Measurements from ENCODE around the gene TEX38. TPM values are rescaled to one million over a fixed set of nuclear protein-coding genes. Genes with fewer than 3 reads are reported as not detected.
"Not testable (repeated sequence)": the region's sequence is repeated elsewhere in the genome, so short reads cannot be mapped to it uniquely, and the experiment has no call there.

TEX38 gene
- total RNA-seq, 1 donor from 2014 or later = not detected

DNA sequence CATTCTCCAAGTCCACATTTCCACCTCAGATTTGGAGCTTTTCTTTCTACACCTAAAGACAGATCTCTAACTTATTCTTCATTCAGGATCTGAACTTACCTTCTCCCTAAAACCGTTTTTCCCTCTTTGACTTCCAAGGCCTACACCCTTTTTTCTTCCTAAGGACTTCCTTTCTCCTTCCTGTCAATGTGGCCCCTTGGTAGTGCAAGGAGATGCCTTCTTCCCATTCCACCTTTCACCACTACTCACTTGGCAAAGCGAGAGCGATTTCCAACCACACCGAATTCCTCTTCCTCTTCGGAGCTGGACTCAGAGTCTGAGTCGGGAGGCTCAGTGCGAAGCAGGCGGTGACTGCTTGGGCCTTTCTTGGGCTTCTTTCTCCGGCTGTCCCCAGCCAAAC, 46.0 kb downstream of the TEX38 start:
- no peak for DNase-seq
- intact Hi-C loops (cut with micrococcal nuclease) = loop anchor here (10.0 kb wide), 1 partner anchor 103 kb away; the partner anchor contains the start of gene MOB3C
- ATAC-seq = no peak

GRCh38 chr1:46718340-46718726, 46.7 kb downstream of the TEX38 start:
- intact Hi-C loops (cut with micrococcal nuclease) = loop anchor here (10.0 kb wide), 1 partner anchor 104 kb away; the partner anchor contains the start of gene MOB3C
- ATAC-seq = peak; percentile 19

DNA sequence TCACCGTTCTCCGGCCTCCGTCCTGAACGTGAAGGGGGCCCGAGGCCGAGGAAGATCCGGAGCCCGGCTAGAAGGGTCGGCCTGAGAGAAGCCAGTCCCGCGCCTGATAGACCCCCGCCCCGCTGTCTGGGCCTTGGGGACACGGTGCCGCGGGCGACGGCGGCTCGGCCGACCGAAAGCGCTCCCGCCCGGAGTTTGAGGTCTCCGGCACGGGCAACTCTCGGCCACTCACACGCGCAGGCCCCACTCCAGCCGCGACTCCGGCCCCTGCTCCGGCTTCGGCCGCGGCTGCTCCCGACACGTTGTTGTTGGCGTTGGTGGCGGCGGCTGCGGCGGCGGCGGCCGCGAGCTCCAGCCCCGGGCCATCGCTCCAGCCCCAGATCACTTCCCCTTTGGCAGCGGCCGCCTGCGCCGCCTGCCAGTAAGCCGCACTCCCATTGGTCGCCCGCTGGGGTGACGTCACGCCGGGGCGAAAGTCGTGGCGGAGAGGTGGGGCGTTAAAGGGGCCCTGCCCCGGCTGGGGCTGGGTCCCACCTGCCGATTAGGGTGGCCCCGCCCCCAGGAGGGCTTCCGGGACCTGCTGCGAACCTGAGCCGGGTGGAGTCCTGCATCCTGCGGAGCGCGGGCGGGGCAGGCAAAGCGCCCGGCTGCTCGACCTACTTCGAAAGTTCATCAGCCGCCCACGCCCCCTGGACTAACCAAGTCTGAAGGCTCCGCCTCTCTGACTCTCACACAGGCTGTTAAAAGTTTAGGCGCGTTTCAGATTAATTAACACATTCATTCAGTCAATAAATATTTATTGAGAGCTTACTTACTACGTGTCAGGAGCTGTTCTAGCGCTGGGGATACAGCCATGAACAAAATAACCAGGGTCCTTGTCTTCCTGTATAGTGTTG, 47.3 kb downstream of the TEX38 start, which contains the start of gene EFCAB14:
Gene EFCAB14, minus strand, starts transcription at position 388 of the 896 bp plus-strand sequence. CDS start 1,027 bp downstream, outside the sequence.
- DNase-seq = peak; percentile 97

More at GRCh38 chr1:46718340-46718726, 46.7 kb downstream of the TEX38 start:
- DNase-seq = no peak

DNA sequence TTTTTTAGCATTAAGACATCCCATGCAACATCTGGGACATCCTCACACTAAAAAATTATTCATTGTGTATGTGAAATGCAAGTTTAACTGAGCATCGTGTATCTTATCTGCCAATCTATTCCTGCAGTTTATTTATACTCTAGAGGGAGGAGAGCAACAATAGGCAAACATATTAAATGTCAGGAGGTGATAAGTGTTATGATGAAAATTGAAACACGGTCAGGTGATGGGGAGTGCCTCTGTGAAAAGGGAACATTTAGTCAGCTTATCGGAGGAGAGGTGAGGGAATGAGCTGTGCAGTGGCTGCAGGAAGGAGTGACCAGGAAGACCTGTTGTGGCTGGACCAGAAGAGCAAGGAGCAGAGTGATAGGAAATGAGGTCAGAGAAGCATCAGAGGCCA, 48.0 kb downstream of the TEX38 start:
- no peak for DNase-seq
- intact Hi-C loops (cut with micrococcal nuclease) = loop anchor here (10.0 kb wide), 2 partner anchors 105 to 185 kb away; partner anchors contain the start of gene MOB3C
- ATAC-seq = no peak

More for the DNA sequence above, 47.3 kb downstream of the TEX38 start, which contains the start of gene EFCAB14:
- intact Hi-C loops (cut with micrococcal nuclease) = loop anchor here (10.0 kb wide), 1 partner anchor 104 kb away; the partner anchor contains the start of gene MOB3C
- peak; percentile 100 for ATAC-seq

DNA sequence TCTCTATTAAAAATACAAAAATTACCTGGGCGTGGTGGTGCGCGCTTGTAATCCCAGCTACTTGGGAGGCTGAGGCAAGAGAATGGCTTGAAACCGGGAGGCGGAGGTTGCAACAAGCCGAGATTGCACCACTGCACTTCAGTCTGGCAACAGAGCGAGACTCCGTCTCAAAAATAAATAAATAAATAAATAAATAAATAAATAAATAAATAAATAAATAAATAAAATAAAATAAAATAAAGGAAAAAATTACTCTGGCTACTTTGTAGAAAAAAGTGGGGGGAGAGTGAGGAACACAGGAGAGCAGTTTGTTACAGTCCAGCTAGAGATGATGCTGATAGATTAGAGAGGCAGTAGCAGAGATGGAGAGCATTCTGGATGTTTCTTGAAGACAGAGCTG, 48.7 kb downstream of the TEX38 start:
- not testable (repeated sequence) for ATAC-seq, DNase-seq
- intact Hi-C loops (cut with micrococcal nuclease) = loop anchor here (10.0 kb wide), 1 partner anchor 186 kb away; a partner anchor contains a TSS

DNA sequence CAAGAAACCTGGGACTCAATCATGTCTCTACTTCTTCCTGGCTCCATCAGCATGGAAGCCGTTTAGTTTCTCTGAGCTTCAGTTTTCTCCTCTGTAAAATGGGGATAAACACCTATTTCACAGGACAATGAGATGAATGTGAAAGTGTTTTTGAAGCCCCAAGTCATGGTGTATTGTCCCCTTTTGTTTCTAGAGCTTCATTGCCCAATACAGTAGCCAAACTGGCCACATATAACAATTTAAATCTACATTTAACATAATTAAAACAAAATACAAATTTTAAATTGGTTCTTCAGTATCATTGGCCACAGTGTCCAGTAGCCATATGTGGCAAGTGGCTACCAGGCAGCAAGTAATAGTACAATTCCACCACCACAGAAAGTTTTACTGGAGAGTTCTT, 49.5 kb downstream of the TEX38 start:
- intact Hi-C loops (cut with micrococcal nuclease) = loop anchor here (10.0 kb wide), 1 partner anchor 186 kb away; a partner anchor contains a TSS
- DNase-seq = no peak
- ATAC-seq = no peak

DNA sequence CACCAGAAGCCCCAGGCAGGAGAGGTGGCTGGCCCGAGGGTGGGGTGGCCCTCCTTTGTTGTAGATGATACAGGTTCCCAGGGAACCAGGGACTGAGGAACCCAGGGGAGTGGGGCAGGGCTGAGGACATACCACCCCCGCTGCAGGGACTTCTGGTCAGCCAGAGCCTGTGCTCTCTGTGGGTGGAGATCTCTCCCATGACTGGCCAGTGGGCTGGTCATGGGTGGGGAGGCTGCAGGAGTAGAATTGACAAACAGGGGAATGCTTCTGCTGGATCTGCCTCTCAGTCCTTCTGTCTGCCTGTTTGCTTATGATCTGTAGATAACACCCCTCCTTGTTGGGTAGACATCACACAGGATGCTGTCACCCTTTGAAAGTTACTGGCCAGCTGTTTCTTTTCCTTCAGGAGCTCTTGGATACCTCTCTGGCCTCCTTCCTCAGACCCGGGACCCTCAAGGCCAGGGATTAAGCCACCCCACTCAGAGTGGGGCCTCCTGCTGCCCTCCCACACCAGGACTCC, 50.1 kb downstream of the TEX38 start:
- ATAC-seq (no peak), DNase-seq (no peak)
- intact Hi-C loops (cut with micrococcal nuclease) = loop anchor here (10.0 kb wide), 1 partner anchor 187 kb away; a partner anchor contains a TSS

Other genes with a start within 250 kb of the TEX38 start
- not detected for gene DMBX1, start 182.0 kb upstream of the TEX38 start, total RNA-seq
- gene KNCN, start 120.2 kb upstream of the TEX38 start, total RNA-seq = not detected
- gene MKNK1, start 67.6 kb upstream of the TEX38 start, total RNA-seq = 42.5 TPM
- gene MOB3C, start 55.0 kb upstream of the TEX38 start, total RNA-seq = 11.2 TPM
- 216 TPM for gene ATPAF1, start 3.5 kb upstream of the TEX38 start, total RNA-seq
- 55.3 TPM for gene EFCAB14, start 47.3 kb downstream of the TEX38 start, total RNA-seq
- 16.1 TPM for gene CYP4B1, start 127.2 kb downstream of the TEX38 start, total RNA-seq